WERI-Rb-1 (cell line): ENCODE data around the gene VEGFB.

Experiments
- DNase-seq: peaks from one replicate; pipeline ENCODE4 v3.0.0-alpha.2; 2020
- H3K27ac ChIP-seq: fragments of 250-450 bp; sonication (Bioruptor Pico); 2 replicates; pipeline ENCODE4 v1.5.1; 2020; ENCODE audit warnings: mild to moderate bottlenecking, moderate library complexity
- H3K27me3 ChIP-seq: fragments of 250-450 bp; sonication (Bioruptor Pico); 2 replicates; pipeline ENCODE4 v1.5.1; 2021; ENCODE audit warnings: mild to moderate bottlenecking, low read depth, moderate library complexity; ENCODE audit not compliant: insufficient read depth, severe bottlenecking
- H3K36me3 ChIP-seq: fragments of 250-450 bp; sonication (Bioruptor Pico); 2 replicates; pipeline ENCODE4 v1.5.1; 2020; ENCODE audit warnings: mild to moderate bottlenecking, moderate library complexity
- H3K4me3 ChIP-seq: 2 replicates; pipeline ENCODE4 v1.5.1; 2011; ENCODE audit warnings: low read depth, mild to moderate bottlenecking, control low read depth, low read length
- H3K9me3 ChIP-seq: fragments of 250-450 bp; sonication (Bioruptor Pico); 2 replicates; pipeline ENCODE4 v1.5.1; 2021; ENCODE audit warnings: mild to moderate bottlenecking, moderate library complexity; ENCODE audit not compliant: severe bottlenecking
- TF ChIP-seq, protein P1 (sequence below): IDR thresholded peaks from 2 replicates; pipeline ENCODE4 v1.5.1; 2011; ENCODE audit warnings: low read depth, mild to moderate bottlenecking, control low read depth, inconsistent platforms, low read length

Gene VEGFB

DNA sequence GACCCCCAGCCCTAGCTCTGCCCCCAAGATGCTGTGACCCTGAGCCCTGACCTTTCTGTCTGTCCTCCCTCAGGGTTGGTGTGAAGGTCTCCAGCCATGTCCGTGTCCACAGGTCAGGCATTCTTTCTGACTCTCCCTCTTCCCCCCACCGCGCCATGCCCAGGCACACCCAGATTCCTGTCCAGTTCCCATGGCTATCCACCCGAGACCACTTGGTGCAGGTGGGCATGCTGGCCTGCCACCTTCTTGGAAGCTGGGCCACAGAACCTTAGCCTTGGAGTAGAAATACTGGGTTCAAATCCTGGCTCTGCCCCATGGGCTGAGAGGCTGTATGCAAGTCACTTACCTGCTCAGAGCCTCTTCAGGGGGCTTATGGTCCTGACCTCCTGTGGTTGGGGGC lies 14.7 kb downstream of the VEGFB start:
- TF ChIP-seq, protein P1, sequence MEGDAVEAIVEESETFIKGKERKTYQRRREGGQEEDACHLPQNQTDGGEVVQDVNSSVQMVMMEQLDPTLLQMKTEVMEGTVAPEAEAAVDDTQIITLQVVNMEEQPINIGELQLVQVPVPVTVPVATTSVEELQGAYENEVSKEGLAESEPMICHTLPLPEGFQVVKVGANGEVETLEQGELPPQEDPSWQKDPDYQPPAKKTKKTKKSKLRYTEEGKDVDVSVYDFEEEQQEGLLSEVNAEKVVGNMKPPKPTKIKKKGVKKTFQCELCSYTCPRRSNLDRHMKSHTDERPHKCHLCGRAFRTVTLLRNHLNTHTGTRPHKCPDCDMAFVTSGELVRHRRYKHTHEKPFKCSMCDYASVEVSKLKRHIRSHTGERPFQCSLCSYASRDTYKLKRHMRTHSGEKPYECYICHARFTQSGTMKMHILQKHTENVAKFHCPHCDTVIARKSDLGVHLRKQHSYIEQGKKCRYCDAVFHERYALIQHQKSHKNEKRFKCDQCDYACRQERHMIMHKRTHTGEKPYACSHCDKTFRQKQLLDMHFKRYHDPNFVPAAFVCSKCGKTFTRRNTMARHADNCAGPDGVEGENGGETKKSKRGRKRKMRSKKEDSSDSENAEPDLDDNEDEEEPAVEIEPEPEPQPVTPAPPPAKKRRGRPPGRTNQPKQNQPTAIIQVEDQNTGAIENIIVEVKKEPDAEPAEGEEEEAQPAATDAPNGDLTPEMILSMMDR = no peak
- peaks cover 18% of the 10 kb centered on the region for H3K36me3 ChIP-seq
- DNase-seq = no peak
- no peaks in the 10 kb centered on the region for H3K27me3 ChIP-seq
- no peak overlapping the region for H3K4me3 ChIP-seq
- H3K27ac ChIP-seq = peak overlapping the region; percentile 44
- H3K9me3 ChIP-seq = no peaks in the 10 kb centered on the region

DNA sequence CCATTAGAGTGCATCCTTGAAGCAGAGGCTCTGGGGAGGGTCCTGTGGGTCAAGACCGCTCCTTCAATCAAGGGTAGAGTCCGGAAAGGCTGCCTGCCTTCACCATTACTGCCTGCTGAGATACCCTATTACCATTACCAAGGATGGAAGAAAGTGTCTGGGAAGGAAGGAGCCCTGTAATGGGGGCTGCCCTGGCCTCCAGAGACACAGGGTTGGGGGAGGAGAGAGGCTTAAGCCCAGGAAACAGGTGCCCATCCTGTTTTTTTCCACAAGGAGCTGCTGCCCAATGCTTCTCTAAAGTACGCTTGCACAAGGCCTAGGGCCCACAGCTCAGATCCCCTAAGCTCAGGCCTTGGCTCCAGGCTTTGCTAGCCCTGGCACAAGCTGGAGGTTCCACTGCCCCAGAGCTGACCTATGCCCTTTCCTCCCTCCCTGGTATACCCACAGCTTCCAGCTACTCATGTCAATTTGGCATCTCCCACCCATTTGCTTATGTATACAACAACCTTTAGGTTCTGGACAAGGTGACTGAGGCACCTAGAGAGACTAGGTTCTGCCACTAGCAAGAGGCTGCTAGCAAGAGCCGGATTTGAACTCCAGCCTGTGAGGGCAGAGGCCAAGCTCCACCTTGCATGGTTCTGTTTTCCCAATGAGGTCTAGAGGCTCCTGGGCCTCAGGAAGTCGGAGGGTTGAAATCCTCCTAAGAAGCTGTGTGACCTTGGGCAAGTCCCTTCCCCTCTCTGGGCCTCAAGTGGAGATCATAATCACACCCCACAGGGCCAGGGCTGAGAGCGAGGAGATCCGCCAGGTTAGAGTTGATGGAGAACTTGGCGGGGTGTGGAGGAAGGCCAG lies 15.4 kb downstream of the VEGFB start:
- no peak for DNase-seq
- Histone ChIP-seq H3K27ac (peak overlapping the region; percentile 44), H3K9me3 (no peaks in the 10 kb centered on the region), H3K4me3 (no peak overlapping the region), H3K27me3 (no peaks in the 10 kb centered on the region), H3K36me3 (peaks cover 13% of the 10 kb centered on the region)
- TF ChIP-seq, protein P1 = no peak

DNA sequence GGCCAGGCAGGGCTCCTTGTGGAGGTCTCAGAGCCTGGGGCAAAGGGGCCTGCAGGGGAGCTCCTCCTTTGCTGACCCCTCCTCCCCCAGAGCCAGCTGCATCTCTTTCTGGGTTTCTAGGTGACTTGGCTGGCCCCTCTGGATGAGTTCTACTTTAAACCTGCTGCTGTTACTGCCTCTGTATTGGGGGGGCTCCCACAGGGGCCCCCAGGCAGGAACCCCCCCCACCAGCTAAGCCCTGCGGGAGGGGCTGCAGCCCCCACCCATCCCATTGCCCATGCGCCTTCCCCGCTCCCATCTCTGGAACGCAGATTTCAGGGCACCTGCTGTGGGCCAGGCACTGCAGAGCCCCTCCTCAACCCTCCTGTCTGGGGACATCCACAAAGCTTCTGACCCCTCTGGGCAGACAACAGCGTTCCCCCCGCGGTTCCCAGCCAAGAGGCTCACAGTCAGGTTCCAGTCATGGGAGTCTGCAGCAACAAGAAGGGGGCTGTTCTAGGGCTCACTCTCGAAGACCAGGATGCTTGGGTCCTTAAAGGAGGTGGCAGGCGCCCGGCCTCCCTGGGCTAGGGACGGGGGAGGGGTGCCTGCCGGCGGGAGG lies 16.1 kb downstream of the VEGFB start:
- Histone ChIP-seq H3K27ac (peak overlapping the region; percentile 73), H3K27me3 (no peaks in the 10 kb centered on the region), H3K4me3 (peak overlapping the region; percentile 59), H3K9me3 (no peaks in the 10 kb centered on the region), H3K36me3 (peaks cover 14% of the 10 kb centered on the region)
- TF ChIP-seq, protein P1 = no peak
- no peak for DNase-seq

DNA sequence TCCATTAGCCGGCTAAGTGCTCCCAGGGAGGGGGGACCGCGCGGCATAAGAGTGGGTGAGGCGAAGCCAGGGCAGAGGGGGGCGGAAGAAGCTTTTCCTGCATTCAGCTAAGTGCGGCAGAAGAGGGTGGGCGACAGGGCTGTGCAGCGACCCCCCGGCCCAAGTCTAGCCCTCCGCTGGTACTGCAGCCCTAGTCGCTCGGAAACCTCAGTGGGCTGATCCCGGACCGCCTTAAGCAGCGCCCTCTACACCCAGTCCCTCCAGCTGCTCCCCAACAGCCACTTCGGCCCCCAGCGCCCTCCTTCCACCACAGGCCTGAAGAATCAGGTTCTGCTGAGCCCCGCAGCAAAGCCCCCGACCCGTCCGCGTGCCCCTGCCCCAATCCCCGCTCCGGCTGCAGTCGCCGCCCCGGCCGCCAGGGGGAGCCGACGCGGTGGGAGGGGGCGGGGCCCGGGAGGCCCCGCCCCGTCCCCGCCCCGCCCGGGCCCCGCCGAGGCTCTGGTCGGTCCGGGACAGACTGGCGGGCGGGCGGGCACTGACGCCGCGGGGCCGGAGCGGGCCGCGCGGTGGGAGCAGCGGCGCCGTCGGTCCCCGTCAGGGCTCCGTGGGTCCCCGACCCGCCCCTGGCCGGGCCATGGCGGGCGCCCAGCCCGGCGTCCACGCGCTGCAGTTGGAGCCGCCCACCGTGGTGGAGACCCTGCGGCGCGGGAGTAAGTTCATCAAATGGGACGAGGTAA lies 16.8 kb downstream of the VEGFB start, which contains the start of gene PLCB3:
TSS of gene PLCB3 (plus strand) at position 515 of the 737 bp plus-strand sequence. CDS start at position 635, 120 bp downstream.
- TF ChIP-seq, protein P1 = peak; percentile 48; the same call in 1 of the 2 replicates
- H3K27ac ChIP-seq = peak within 1 kb of the TSS; percentile 73
- H3K36me3 ChIP-seq = peaks cover 16% of the 10 kb centered on the region
- DNase-seq = peak; percentile 66
- H3K4me3 ChIP-seq = peak within 1 kb of the TSS; percentile 78
- H3K27me3 ChIP-seq = no peaks in the 10 kb centered on the region
- H3K9me3 ChIP-seq = no peaks in the 10 kb centered on the region

DNA sequence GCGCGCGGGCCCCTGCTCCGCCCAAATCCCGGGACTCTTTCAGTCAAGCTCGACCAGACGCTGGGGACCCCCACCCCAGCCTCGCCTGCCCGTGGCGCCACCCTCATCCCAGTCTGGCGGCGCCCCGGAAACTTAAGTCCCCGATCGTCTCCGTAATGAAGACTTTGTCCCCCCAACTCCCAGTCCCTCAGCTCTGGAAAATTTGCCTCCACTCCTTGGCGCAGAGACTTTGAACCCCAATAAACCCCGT lies 17.3 kb downstream of the VEGFB start:
- Histone ChIP-seq H3K27me3 (no peaks in the 10 kb centered on the region), H3K9me3 (no peaks in the 10 kb centered on the region), H3K27ac (peak overlapping the region; percentile 38; the same call in 1 of the 2 replicates), H3K36me3 (peaks cover 20% of the 10 kb centered on the region), H3K4me3 (peak overlapping the region; percentile 78)
- TF ChIP-seq, protein P1 = no peak
- no peak for DNase-seq
